ENCODE data around the gene TNNT3.

The TNNT3 gene

DNA sequence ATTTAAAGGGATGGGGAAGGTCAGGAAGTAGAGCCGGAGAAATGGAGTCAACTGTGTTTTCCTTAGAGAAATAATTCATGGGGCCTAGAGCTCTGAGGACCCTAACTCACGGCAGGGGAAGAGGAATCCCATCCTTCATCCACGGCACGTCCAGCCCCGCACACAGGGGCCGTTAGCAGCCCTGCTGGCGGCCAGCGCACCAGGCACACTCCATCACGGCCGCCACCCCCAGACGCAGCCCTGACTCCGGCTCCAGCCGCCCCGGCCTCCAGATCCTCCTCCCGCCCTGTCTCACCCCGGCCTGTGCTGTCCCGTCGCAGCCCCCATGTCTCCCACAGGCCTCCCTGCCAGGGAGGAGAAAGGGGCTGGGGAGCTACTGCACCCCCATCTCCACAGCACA is 38.9 kb downstream of the TNNT3 start:
- DNase-seq (ENCODE audit: low spot score): no peak

DNA sequence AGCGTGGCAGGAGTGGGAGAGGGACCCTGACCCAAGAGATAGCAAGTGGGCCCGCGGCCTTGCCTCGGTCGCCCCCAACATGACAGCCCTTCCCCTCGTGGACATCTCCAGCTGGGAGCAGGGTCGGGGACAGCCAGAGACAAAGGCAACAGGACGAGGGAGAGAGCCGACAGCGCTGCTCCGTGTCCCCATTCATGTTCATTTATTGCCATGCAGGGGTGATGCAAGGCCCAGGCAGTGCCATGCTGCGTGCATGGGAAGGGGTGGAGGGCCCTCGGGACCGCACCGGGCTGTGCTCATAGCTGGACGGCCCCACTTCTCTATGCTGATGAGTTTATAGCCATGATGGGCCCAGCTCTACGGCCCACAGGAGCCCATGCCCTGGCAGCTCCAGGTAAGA is 40.3 kb downstream of the TNNT3 start:
- DNase-seq (ENCODE audit: low spot score): no peak

GRCh38 chr11:1963864-1964263 is 44.4 kb downstream of the TNNT3 start:
- DNase-seq (ENCODE audit: low spot score): no peak

GRCh38 chr11:1964348-1964747 is 44.8 kb downstream of the TNNT3 start:
- no peak for DNase-seq (ENCODE audit: low spot score)

DNA sequence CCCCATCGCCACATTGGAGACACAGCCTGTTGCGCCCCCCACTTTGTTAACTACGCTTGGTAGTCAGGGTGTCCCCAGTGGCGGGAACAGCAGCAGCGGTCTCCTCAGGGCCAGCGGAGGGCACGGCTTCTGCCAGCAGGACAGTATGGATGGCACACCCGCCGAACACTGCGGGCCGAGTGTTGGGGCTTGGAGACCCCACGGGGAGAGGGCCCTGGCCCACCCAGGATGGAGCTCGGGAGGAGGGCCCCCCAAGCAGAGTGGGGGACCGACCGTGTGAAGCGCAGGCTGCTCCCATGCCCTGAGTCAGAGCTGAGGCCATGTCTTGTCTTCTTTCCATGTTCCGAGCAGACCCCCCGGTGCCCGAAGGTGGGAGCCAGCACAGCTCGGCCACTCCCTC is 45.5 kb downstream of the TNNT3 start:
- no peak for DNase-seq (ENCODE audit: low spot score)

DNA sequence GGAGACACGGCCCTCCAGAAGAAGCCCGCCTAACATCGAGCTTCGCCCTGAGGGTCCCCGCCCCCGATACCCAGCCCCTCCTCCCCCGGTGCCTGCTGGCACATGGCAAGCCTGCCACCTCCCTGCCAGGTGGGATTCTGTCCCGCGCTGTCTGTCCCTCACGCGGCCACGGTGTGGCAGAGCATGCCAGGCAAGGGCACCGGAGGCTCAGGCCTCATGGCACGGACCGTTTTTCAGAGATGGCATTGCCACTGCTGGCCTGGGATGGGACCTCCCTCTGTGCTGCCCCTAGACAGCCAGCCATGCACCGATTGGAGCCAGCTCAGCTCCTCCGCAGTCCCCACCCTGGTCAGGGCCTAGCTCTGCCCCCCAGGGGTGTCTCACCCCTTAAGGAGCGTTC is 47.0 kb downstream of the TNNT3 start:
- no peak for DNase-seq (ENCODE audit: low spot score)

GRCh38 chr11:1967641-1968225 is 48.2 kb downstream of the TNNT3 start:
- DNase-seq (ENCODE audit: low spot score): no peak

DNA sequence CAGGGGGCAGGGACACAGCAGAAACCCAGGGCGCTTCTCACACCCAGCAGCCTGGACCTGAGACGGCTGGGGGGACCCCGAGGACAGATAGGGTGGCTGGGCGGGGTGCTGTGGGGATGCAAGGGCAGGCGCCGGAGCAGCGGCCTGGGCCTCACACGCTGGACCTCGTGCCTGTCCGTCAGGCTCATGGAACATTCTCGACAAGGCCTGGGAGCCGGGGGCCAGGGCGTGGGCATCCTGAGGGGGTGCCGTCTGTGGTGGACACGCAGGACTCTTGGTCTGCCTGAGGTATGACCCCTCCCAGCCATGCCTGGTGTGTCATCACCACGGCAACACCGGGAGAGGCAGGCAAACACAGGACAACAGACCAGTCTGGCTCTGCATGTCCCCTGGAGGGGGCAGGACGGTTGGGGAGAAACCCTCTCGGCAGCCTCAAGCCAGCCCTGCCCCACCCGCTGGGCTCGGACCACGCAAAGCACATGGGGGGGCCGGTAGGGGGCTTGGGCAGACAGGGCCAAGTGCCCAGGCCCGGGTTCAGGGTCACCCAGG is 49.0 kb downstream of the TNNT3 start:
- DNase-seq (ENCODE audit: low spot score): no peak

- no peak for DNase-seq (ENCODE audit: low spot score)
Measured at GRCh38 chr11:1969035-1969434, 49.5 kb downstream of the TNNT3 start.

DNA sequence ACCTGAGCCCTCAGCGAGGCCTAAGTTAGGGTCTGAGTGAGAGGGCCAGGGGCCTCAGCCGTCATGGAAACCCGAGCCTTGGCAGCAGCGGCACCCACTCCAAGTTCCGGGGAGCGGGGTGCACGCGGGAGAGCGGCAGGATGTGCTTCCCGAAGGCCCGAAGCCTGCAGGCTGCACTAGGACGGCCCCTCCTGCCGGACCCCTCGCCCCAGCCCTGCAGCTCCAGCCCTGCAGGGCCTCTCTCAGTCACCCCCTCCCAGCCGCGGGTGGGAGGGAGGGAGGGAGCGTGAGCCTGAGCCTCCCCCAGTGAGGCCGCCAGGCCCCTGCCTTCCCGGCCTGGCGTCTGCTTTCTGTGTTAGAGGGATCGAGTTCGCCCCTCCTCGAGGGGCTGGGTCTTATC is 50.3 kb downstream of the TNNT3 start:
- DNase-seq (ENCODE audit: low spot score): no peak

DNA sequence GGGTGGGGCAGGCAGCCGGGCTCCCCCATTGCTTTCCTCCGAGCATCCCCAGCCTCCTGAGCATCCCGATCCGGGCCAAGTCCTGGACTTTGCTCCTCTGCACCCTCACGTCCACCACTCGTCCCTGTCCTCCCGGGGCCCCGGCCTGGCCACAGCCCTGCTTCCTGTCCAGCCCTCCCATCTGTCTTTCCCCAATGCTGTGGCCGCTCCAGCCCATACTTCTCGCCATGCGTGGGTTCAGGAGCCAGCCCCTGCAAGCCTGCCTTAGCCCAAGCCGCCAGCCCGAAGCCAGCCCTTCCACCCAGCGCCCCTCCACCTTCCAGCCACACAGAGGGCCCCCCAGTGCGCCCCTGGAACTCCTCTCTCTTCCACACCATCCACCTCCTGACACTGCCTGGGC is 51.5 kb downstream of the TNNT3 start:
- no peak for DNase-seq (ENCODE audit: low spot score)

- no peak for DNase-seq (ENCODE audit: low spot score)
Measured at GRCh38 chr11:1975185-1975584, 55.7 kb downstream of the TNNT3 start.

DNA sequence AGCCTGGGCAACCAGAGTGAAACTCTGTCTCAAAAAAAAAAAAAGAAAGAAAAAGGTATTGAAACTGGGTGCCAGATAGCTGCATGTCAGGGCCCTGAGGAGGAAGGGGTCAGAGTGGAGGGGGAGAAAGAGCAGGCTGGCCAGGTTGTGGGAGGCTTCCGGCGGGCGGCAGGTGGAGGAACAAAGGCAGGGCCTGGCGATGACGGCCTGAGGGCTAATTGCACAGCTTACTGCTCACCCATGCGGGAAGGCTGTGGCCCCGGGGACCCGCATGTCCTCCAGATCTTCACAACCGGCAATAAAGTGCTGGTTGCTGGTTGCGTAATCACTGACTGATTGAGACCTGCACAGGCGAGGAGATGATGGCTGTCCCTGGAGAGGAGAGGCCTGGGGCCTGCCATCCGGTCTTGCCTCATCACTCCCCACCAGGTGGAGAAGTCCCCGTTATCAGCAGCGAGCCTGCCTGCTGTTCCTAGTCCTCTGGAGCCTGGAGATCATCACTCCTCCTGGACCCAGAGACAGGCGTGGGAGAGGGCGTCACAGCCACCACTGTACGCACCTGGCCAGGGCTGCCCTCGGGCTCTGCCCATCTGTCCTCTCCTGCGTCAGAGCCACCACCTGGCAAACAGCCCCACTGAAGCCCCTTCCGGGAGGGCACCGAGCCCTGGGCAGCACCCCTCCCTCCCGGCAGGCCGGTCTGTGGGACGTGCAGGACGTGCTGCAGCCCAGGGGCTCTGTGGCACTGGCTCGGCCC is 59.4 kb downstream of the TNNT3 start:
- DNase-seq (ENCODE audit: low spot score): no peak

- DNase-seq (ENCODE audit: low spot score): no peak
Measured at GRCh38 chr11:1979607-1980006, 60.1 kb downstream of the TNNT3 start.

DNA sequence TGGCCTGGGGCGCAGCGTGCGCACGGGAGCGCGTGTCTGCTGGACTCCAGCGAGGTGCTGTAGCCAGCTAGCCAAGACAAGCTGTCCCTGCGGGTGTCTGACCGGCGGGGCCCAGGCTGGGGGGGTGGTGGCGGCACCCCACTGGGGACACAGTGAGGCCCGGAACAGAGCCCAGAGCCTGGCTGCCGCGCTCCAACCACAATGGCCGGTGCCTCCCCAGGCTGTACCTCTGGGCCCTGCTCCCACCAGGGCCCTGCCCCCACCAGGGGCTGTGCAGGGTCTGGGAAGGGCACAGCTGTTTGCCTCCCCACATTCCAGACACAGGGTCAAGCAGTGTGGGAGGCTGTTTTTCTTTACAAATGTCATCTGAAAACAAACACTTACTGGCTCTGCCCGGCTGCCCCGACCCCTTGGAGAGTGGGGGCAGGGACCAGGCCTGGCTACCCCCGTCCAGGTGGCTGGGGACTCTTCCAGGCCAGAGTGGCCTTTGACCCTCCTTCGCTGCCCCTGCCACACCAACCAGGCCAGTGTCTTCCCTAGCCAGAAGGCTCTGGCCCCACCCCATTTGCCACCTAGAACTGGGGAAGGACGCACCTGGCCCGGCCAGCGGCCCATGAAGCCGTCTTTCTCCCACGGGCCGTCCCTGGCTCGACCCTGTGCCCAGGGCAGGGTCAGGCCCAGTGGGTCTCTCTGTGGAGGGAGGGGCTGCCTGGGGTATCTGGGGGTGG is 63.5 kb downstream of the TNNT3 start:
- no peak for DNase-seq (ENCODE audit: low spot score)

DNA sequence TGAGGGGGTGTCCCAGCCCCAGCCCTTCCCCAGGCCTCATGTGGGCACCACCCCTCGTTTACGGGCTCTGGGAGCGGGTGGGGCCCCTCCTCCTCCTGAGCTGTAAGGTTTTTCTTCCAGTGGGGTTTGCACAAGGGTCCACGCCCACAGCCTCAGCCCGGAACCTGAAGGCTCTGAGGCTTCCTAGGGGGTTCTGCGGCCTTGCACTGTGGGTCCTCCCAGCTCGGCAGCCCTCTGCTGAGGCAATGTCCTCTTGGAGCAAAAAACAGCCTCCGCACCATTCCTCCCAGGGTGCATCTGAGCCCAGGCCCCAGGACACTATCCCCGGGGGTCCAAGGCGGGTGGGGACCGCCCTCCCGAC is 64.1 kb downstream of the TNNT3 start:
- DNase-seq (ENCODE audit: low spot score): no peak

- DNase-seq (ENCODE audit: low spot score): no peak
Measured at GRCh38 chr11:1987024-1987423, 67.5 kb downstream of the TNNT3 start.

- DNase-seq (ENCODE audit: low spot score): no peak
Measured at GRCh38 chr11:1988174-1988573, 68.7 kb downstream of the TNNT3 start.
